SU-DHL-6 (cell line): ENCODE measurements around the gene ACTL7A.
"Not testable (repeated sequence)": the region's sequence is repeated elsewhere in the genome, so short reads cannot be mapped to it uniquely, and the experiment has no call there.

Experiments used
- CTCF ChIP-seq: fragments of 200-600 bp; sonication (generic); IDR thresholded peaks from one replicate; pipeline ENCODE4 v1.5.1; 2017; ENCODE audit warnings: antibody characterized with exemption, mild to moderate bottlenecking, low read length, moderate library complexity; ENCODE audit not compliant: insufficient read depth, poor library complexity, severe bottlenecking
- EZH2phosphoT487 ChIP-seq: fragments of 200-600 bp; sonication (generic), shearing (Covaris generic); conservative IDR thresholded peaks from 2 replicates; pipeline ENCODE4 v1.6.1; 2018; ENCODE audit warnings: mild to moderate bottlenecking, antibody characterized with exemption, low read length, moderate library complexity, mixed read lengths

DNA sequence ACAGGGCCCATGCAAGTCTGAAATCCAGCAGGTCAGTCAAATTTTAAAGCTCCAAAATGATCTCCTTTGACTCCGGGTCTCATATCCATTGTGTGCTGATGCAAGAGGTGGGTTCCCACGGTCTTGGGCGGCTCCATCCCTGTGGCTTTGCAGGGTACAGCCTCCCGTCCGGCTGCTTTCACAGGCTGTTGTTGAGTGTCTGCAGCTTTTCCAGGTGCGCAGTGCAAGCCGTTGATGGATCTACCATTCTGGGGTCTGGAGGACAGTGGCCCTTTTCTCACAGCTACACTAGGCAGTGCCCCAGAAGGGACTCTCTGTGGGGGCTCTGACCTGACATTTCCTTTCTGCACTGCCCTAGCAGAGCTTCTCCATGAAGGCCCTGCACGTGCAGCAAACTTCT lies 13.8 kb upstream of the ACTL7A start:
- TF ChIP-seq CTCF, EZH2phosphoT487: not testable (repeated sequence)
